Measurements from ENCODE around the gene LIMS1.
"Not testable (repeated sequence)": the region's sequence is repeated elsewhere in the genome, so short reads cannot be mapped to it uniquely, and the experiment has no call there.

Gene LIMS1

GRCh38 chr2:108707300-108707699 is 173.0 kb downstream of the LIMS1 start:
- in situ Hi-C loops (cut with MboI; ENCODE audit: low sequenced_read_pairs), result no loop called here
- Histone ChIP-seq H3K4me1 (no peaks in the 10 kb centered on the region), H3K9me3 (no peaks in the 10 kb centered on the region; the same call in 1 of the 2 replicates), H3K27me3 (ENCODE audit: low read depth) (no peaks in the 10 kb centered on the region), H3K36me3 (replicated peaks) (no peaks in the 10 kb centered on the region), H3K4me3 (no peak overlapping the region)
- no peak for DNase-seq (ENCODE audit: low spot score in 2 of 2)

- DNase-seq (ENCODE audit: low spot score in 2 of 2); H3K4me1 ChIP-seq; H3K27me3 ChIP-seq (ENCODE audit: low read depth); H3K4me3 ChIP-seq; in situ Hi-C loops (cut with MboI; ENCODE audit: low sequenced_read_pairs); H3K9me3 ChIP-seq; H3K36me3 ChIP-seq (replicated peaks): not testable (repeated sequence)
Measured at GRCh38 chr2:108716971-108717370, 182.7 kb downstream of the LIMS1 start.

GRCh38 chr2:108719149-108720044 is 185.1 kb downstream of the LIMS1 start, which contains the start of gene RANBP2:
RANBP2 (plus strand) TSS chr2:108719482; CDS start chr2:108719607, 125 bp downstream.
- no peaks in the 10 kb centered on the region for H3K9me3 ChIP-seq
- peak; percentile 94 to 95 for DNase-seq (ENCODE audit: low spot score in 2 of 2)
- in situ Hi-C loops (cut with MboI; ENCODE audit: low sequenced_read_pairs), result no loop called here
- no peaks in the 10 kb centered on the region for H3K36me3 ChIP-seq (replicated peaks)
- H3K27me3 ChIP-seq (ENCODE audit: low read depth), result no peaks in the 10 kb centered on the region
- peaks cover 4% of the 10 kb centered on the region for H3K4me1 ChIP-seq
- H3K4me3 ChIP-seq, result peak within 1 kb of the TSS; percentile 84

- in situ Hi-C loops (cut with MboI; ENCODE audit: low sequenced_read_pairs); DNase-seq (ENCODE audit: low spot score in 2 of 2); H3K4me1 ChIP-seq; H3K9me3 ChIP-seq; H3K27me3 ChIP-seq (ENCODE audit: low read depth); H3K4me3 ChIP-seq; H3K36me3 ChIP-seq (replicated peaks): not testable (repeated sequence)
Measured at GRCh38 chr2:108726048-108726447, 191.8 kb downstream of the LIMS1 start.

- H3K4me1 ChIP-seq; in situ Hi-C loops (cut with MboI; ENCODE audit: low sequenced_read_pairs); H3K27me3 ChIP-seq (ENCODE audit: low read depth); H3K36me3 ChIP-seq (replicated peaks); DNase-seq (ENCODE audit: low spot score in 2 of 2); H3K9me3 ChIP-seq; H3K4me3 ChIP-seq: not testable (repeated sequence)
Measured at GRCh38 chr2:108734656-108735055, 200.4 kb downstream of the LIMS1 start.

All from HAP-1 (cell line).